ENCODE results near the gene TSC22D1. TPM values are rescaled to one million over a fixed set of nuclear protein-coding genes. Genes with fewer than 3 reads are reported as not detected.

The TSC22D1 gene
- total RNA-seq, 1 donor from 2014 or later, result 70.0 TPM

DNA sequence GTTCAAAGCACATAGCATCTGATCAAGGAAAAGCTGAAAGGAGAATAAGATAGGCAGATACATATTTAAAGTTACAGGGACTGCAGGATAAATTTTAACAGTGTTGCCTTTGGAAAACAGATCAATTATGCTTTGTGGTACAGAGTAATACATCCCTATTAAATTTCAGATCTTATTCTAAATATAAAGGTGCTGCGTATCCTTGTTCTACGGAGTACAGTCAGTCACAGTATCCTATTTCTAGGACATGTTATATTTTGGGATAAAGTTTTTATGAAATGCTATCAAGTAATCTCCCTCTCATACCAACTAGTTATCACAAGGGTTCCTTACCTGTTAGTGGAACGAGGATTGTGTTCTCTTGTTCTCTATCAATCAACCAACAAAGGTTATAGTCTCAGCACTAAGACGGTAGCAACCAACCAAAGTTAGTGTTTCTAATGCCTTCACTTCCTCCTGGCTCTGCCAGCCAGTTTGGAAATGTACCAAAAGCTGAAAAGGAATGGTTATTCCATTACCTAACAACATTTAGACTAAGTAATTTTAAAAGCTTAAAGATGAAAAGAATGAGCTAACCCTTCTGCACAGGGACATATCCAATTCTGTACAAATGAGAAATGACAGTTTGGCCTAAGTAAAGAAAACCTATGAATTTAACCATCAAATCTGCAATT, 35.2 kb downstream of the TSC22D1 start:
- TF ChIP-seq, protein P1, sequence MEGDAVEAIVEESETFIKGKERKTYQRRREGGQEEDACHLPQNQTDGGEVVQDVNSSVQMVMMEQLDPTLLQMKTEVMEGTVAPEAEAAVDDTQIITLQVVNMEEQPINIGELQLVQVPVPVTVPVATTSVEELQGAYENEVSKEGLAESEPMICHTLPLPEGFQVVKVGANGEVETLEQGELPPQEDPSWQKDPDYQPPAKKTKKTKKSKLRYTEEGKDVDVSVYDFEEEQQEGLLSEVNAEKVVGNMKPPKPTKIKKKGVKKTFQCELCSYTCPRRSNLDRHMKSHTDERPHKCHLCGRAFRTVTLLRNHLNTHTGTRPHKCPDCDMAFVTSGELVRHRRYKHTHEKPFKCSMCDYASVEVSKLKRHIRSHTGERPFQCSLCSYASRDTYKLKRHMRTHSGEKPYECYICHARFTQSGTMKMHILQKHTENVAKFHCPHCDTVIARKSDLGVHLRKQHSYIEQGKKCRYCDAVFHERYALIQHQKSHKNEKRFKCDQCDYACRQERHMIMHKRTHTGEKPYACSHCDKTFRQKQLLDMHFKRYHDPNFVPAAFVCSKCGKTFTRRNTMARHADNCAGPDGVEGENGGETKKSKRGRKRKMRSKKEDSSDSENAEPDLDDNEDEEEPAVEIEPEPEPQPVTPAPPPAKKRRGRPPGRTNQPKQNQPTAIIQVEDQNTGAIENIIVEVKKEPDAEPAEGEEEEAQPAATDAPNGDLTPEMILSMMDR (IDR thresholded peaks at IDR 0.05; ENCODE audit: insufficient read depth, low read length, poor library complexity, severe bottlenecking), result no peak
- H3K36me3 ChIP-seq (ENCODE audit: control insufficient read depth, insufficient read depth, low read length), result no peaks in the 10 kb centered on the region
- DNase-seq (ENCODE audit: low read depth), result no peak
- H3K4me3 ChIP-seq (ENCODE audit: low read depth, low read length), result no peak overlapping the region
- no peaks in the 10 kb centered on the region for H3K27me3 ChIP-seq (ENCODE audit: control insufficient read depth, insufficient read depth, low read length)

DNA sequence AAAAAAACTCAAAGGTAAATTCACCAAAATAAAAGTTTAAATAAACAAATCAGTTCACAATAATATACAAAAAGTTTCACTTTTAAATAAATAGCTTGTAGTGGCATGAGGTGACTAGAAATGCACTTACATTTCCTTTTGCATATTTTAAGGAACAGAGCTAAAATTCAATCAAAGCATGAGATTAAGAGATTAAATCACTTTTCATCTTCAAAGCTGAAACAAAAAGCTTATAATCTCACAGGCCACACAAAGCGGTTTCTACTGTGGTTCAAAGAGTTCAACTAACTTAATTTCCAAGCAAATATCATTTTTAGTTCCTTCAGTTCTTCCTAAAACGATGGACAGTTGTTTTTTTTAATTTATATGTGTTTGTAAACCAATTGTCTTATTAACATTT, 38.9 kb downstream of the TSC22D1 start:
- H3K27me3 ChIP-seq (ENCODE audit: control insufficient read depth, insufficient read depth, low read length), result no peaks in the 10 kb centered on the region
- H3K36me3 ChIP-seq (ENCODE audit: control insufficient read depth, insufficient read depth, low read length), result no peaks in the 10 kb centered on the region
- H3K4me3 ChIP-seq (ENCODE audit: low read depth, low read length), result no peak overlapping the region
- no peak for DNase-seq (ENCODE audit: low read depth)
- TF ChIP-seq, protein P1 (IDR thresholded peaks at IDR 0.05; ENCODE audit: insufficient read depth, low read length, poor library complexity, severe bottlenecking), result no peak

DNA sequence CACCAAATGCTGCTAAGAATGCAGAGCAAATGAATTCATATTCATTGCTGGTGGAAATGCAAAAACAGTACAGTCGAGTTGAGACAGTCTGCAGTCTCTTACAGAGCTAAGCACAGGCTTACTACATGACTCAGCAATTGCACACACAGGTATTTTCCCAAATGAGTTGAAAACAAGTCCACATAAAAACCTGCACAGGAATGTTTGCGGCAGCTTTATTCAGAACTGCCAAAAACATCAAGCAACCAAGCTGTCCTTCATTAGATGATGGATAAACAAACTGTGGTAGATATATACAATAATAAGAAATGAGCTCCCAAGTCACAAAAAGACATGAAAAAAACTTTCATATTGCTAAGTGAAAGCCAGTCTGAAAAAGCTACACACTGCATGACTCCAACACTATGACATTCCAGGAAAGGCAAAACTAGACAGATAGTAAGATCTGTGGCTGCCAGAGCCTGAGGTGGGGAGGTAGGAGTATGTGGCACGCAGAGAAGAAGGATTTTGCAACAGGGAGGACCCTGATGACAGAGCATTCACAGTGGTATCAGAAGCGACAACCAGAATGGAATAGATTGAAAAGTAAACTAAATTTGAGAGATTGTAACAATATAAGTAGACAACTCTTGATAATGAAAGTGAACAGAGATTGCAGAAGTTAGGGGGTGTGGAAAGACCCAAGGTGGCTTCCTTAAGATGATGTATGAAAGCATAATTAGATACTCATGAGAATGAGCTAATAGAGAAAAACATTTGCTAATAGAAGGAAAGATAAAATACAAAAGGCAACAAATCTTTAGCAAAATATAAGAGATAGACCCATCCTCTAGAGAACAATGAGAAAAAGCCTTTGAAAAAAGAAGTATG, 52.7 kb downstream of the TSC22D1 start:
- Histone ChIP-seq H3K27me3 (ENCODE audit: control insufficient read depth, insufficient read depth, low read length) (no peaks in the 10 kb centered on the region), H3K4me3 (ENCODE audit: low read depth, low read length) (no peak overlapping the region), H3K36me3 (ENCODE audit: control insufficient read depth, insufficient read depth, low read length) (no peaks in the 10 kb centered on the region)
- TF ChIP-seq, protein P1 (IDR thresholded peaks at IDR 0.05; ENCODE audit: insufficient read depth, low read length, poor library complexity, severe bottlenecking), result no peak
- DNase-seq (ENCODE audit: low read depth), result peak; percentile 79

DNA sequence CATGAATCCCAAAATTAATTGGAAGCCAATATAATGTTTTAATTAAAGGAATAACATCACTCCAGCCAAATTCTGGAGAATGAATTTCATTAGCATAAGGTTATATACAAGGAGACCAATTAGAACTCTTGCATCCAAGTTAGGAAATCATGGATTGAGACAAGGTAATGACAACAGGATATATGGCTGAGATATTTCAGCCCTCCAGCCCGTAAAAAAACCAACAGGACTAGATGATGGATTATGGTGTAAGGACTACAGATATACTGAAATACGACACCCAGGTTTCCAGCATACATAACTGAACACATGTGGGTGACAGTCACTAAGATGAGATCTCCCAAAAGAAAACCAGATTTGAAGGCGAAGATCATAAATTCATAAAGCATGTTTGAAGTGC, 56.5 kb downstream of the TSC22D1 start:
- no peak for DNase-seq (ENCODE audit: low read depth)
- Histone ChIP-seq H3K36me3 (ENCODE audit: control insufficient read depth, insufficient read depth, low read length) (no peaks in the 10 kb centered on the region), H3K27me3 (ENCODE audit: control insufficient read depth, insufficient read depth, low read length) (no peaks in the 10 kb centered on the region), H3K4me3 (ENCODE audit: low read depth, low read length) (no peak overlapping the region)
- TF ChIP-seq, protein P1 (IDR thresholded peaks at IDR 0.05; ENCODE audit: insufficient read depth, low read length, poor library complexity, severe bottlenecking), result no peak

DNA sequence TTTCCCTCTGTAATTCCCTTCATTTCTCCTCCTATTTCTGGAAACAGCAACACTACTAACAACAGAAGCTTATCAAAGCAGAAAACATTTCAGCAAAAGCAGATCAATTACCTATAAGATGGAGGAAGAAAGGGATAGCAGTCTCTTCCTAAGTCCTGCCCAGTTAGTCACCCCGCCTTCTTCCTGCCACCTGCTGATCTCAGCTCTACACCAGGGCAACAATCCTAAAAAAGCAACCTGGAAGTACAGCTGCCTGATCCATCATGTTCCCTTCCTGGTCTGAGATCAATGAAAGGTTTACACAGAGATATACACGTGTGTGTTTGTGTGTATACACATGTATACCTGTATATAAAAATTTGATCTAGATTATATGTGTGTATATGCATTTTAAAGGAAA, 59.4 kb downstream of the TSC22D1 start:
- TF ChIP-seq, protein P1 (IDR thresholded peaks at IDR 0.05; ENCODE audit: insufficient read depth, low read length, poor library complexity, severe bottlenecking), result no peak
- H3K27me3 ChIP-seq (ENCODE audit: control insufficient read depth, insufficient read depth, low read length), result no peaks in the 10 kb centered on the region
- no peaks in the 10 kb centered on the region for H3K36me3 ChIP-seq (ENCODE audit: control insufficient read depth, insufficient read depth, low read length)
- no peak overlapping the region for H3K4me3 ChIP-seq (ENCODE audit: low read depth, low read length)
- no peak for DNase-seq (ENCODE audit: low read depth)

All from kidney epithelial cell (primary cell).